ENCODE measurements around the gene PBLD.
"Not testable (repeated sequence)": the region's sequence is repeated elsewhere in the genome, so short reads cannot be mapped to it uniquely, and the experiment has no call there.

Gene PBLD

GRCh38 chr10:68246397-68246796, 86.3 kb downstream of the PBLD start:
- DNase-seq (ENCODE audit: low spot score); H3K27ac Mint-ChIP-seq; H3K9me3 Mint-ChIP-seq; H3K36me3 Mint-ChIP-seq (ENCODE audit: low read depth); H3K4me1 Mint-ChIP-seq (ENCODE audit: low read depth); H3K27me3 Mint-ChIP-seq (ENCODE audit: low read depth); H3K4me3 Mint-ChIP-seq: not testable (repeated sequence)

- Mint-ChIP-seq H3K36me3 (ENCODE audit: low read depth) (no peaks in the 10 kb centered on the region), H3K27ac (no peak overlapping the region), H3K9me3 (no peaks in the 10 kb centered on the region), H3K4me3 (no peak overlapping the region), H3K4me1 (ENCODE audit: low read depth) (no peaks in the 10 kb centered on the region), H3K27me3 (ENCODE audit: low read depth) (peaks cover 2% of the 10 kb centered on the region)
- no peak for DNase-seq (ENCODE audit: low spot score)
Measured at GRCh38 chr10:68242051-68242450, 90.7 kb downstream of the PBLD start.

- DNase-seq (ENCODE audit: low spot score): no peak
- Mint-ChIP-seq H3K9me3 (no peaks in the 10 kb centered on the region), H3K27ac (no peak overlapping the region), H3K27me3 (ENCODE audit: low read depth) (peaks cover 4% of the 10 kb centered on the region), H3K4me1 (ENCODE audit: low read depth) (no peaks in the 10 kb centered on the region), H3K36me3 (ENCODE audit: low read depth) (no peaks in the 10 kb centered on the region), H3K4me3 (no peak overlapping the region)
Measured at GRCh38 chr10:68239596-68240150, 93.1 kb downstream of the PBLD start.

- no peak overlapping the region for H3K27ac Mint-ChIP-seq
- H3K4me3 Mint-ChIP-seq: no peak overlapping the region
- H3K36me3 Mint-ChIP-seq (ENCODE audit: low read depth): no peaks in the 10 kb centered on the region
- no peak for DNase-seq (ENCODE audit: low spot score)
- H3K4me1 Mint-ChIP-seq (ENCODE audit: low read depth): no peaks in the 10 kb centered on the region
- H3K9me3 Mint-ChIP-seq: no peaks in the 10 kb centered on the region
- H3K27me3 Mint-ChIP-seq (ENCODE audit: low read depth): peaks cover 6% of the 10 kb centered on the region
Measured at GRCh38 chr10:68239069-68239468, 93.7 kb downstream of the PBLD start.

- no peak for DNase-seq (ENCODE audit: low spot score)
- H3K9me3 Mint-ChIP-seq: no peaks in the 10 kb centered on the region
- no peaks in the 10 kb centered on the region for H3K36me3 Mint-ChIP-seq (ENCODE audit: low read depth)
- H3K4me3 Mint-ChIP-seq: no peak overlapping the region
- no peaks in the 10 kb centered on the region for H3K4me1 Mint-ChIP-seq (ENCODE audit: low read depth)
- H3K27ac Mint-ChIP-seq: no peak overlapping the region
- peaks cover 13% of the 10 kb centered on the region for H3K27me3 Mint-ChIP-seq (ENCODE audit: low read depth)
Measured at GRCh38 chr10:68238371-68238770, 94.4 kb downstream of the PBLD start.

GRCh38 chr10:68237173-68237572, 95.6 kb downstream of the PBLD start:
- no peaks in the 10 kb centered on the region for H3K4me1 Mint-ChIP-seq (ENCODE audit: low read depth)
- no peak for DNase-seq (ENCODE audit: low spot score)
- no peak overlapping the region for H3K27ac Mint-ChIP-seq
- no peaks in the 10 kb centered on the region for H3K36me3 Mint-ChIP-seq (ENCODE audit: low read depth)
- H3K27me3 Mint-ChIP-seq (ENCODE audit: low read depth): peaks cover 23% of the 10 kb centered on the region
- no peak overlapping the region for H3K4me3 Mint-ChIP-seq
- H3K9me3 Mint-ChIP-seq: no peaks in the 10 kb centered on the region

- no peak overlapping the region for H3K4me3 Mint-ChIP-seq
- peaks cover 6% of the 10 kb centered on the region for H3K4me1 Mint-ChIP-seq (ENCODE audit: low read depth)
- H3K27me3 Mint-ChIP-seq (ENCODE audit: low read depth): peaks cover 32% of the 10 kb centered on the region
- H3K36me3 Mint-ChIP-seq (ENCODE audit: low read depth): no peaks in the 10 kb centered on the region
- H3K9me3 Mint-ChIP-seq: no peaks in the 10 kb centered on the region
- no peak overlapping the region for H3K27ac Mint-ChIP-seq
- DNase-seq (ENCODE audit: low spot score): no peak
Measured at GRCh38 chr10:68235581-68235980, 97.1 kb downstream of the PBLD start.

GRCh38 chr10:68235111-68235510, 97.6 kb downstream of the PBLD start:
- Mint-ChIP-seq H3K4me1 (ENCODE audit: low read depth) (peaks cover 6% of the 10 kb centered on the region), H3K27ac (no peak overlapping the region), H3K27me3 (ENCODE audit: low read depth) (peaks cover 36% of the 10 kb centered on the region), H3K36me3 (ENCODE audit: low read depth) (no peaks in the 10 kb centered on the region), H3K4me3 (no peak overlapping the region), H3K9me3 (no peaks in the 10 kb centered on the region)
- DNase-seq (ENCODE audit: low spot score): no peak

- peaks cover 49% of the 10 kb centered on the region for H3K27me3 Mint-ChIP-seq (ENCODE audit: low read depth)
- peaks cover 6% of the 10 kb centered on the region for H3K4me1 Mint-ChIP-seq (ENCODE audit: low read depth)
- H3K36me3 Mint-ChIP-seq (ENCODE audit: low read depth): no peaks in the 10 kb centered on the region
- no peaks in the 10 kb centered on the region for H3K9me3 Mint-ChIP-seq
- no peak overlapping the region for H3K4me3 Mint-ChIP-seq
- H3K27ac Mint-ChIP-seq: no peak overlapping the region
- no peak for DNase-seq (ENCODE audit: low spot score)
Measured at GRCh38 chr10:68233046-68233445, 99.7 kb downstream of the PBLD start.

All from T-helper 2 cell treated with Interferon-gamma antibody and Interleukin-4, amounts not matched to agents 5 μg/mL and 100 μg/mL, for 36 hours (primary cell).